Mononuclear cell (primary cell): ENCODE data around the gene CD1D. TPM values are rescaled to one million over a fixed set of nuclear protein-coding genes. Genes with fewer than 3 reads are reported as not detected.

Source experiments
- H3K27me3 ChIP-seq: 2 replicates; pipeline ENCODE4 v1.6.0; 2011; ENCODE audit warnings: low read length, control low read depth; ENCODE audit not compliant: insufficient read depth
- H3K4me1 ChIP-seq: 2 replicates; pipeline ENCODE4 v1.5.1; 2011; ENCODE audit warnings: mild to moderate bottlenecking, low read length, control low read depth; ENCODE audit not compliant: insufficient read depth
- H3K4me3 ChIP-seq: 2 replicates; pipeline ENCODE4 v1.5.1; 2011; ENCODE audit warnings: mild to moderate bottlenecking, low read length, moderate library complexity
- H3K9me3 ChIP-seq: 2 replicates; pipeline ENCODE4 v1.5.1; 2011; ENCODE audit warnings: low read depth, mild to moderate bottlenecking, control low read depth, low read length
- total RNA-seq: library from RNA; depleted of rRNA; stranded (reverse); fragments of >200 nt; gene quantifications from one replicate; pipeline ENCODE4 v1.2.3, GENCODE V29; 2012

Gene CD1D
- 13.9 TPM for total RNA-seq

- Histone ChIP-seq H3K4me1 (peaks cover 87% of the 10 kb centered on the region), H3K4me3 (peak within 1 kb of the TSS; percentile 48), H3K27me3 (no peaks in the 10 kb centered on the region), H3K9me3 (no peaks in the 10 kb centered on the region)
Observed at GRCh38 chr1:158180741-158181576, at the start of gene CD1D. CD1D (plus strand) TSS chr1:158180895; CDS start chr1:158181102, 207 bp downstream.

- Histone ChIP-seq H3K4me1 (no peaks in the 10 kb centered on the region), H3K9me3 (no peaks in the 10 kb centered on the region), H3K4me3 (no peak overlapping the region), H3K27me3 (no peaks in the 10 kb centered on the region)
Observed at GRCh38 chr1:158131217-158131616, 49.5 kb upstream of the CD1D start.

GRCh38 chr1:158140764-158141192 lies 39.9 kb upstream of the CD1D start:
- Histone ChIP-seq H3K4me1 (no peaks in the 10 kb centered on the region), H3K27me3 (no peaks in the 10 kb centered on the region), H3K9me3 (no peaks in the 10 kb centered on the region), H3K4me3 (no peak overlapping the region)

- Histone ChIP-seq H3K4me3 (no peak overlapping the region), H3K27me3 (no peaks in the 10 kb centered on the region), H3K4me1 (peaks cover 30% of the 10 kb centered on the region), H3K9me3 (no peaks in the 10 kb centered on the region)
Observed at GRCh38 chr1:158145173-158145719, 35.4 kb upstream of the CD1D start.

- H3K4me1 ChIP-seq = peaks cover 38% of the 10 kb centered on the region
Observed at GRCh38 chr1:158146165-158146564, 34.5 kb upstream of the CD1D start.

GRCh38 chr1:158146739-158147138 lies 34.0 kb upstream of the CD1D start:
- H3K9me3 ChIP-seq = no peaks in the 10 kb centered on the region
- H3K4me1 ChIP-seq = peaks cover 44% of the 10 kb centered on the region
- no peaks in the 10 kb centered on the region for H3K27me3 ChIP-seq
- no peak overlapping the region for H3K4me3 ChIP-seq

More at GRCh38 chr1:158146165-158146564, 34.5 kb upstream of the CD1D start:
- H3K9me3 ChIP-seq = no peaks in the 10 kb centered on the region
- no peak overlapping the region for H3K4me3 ChIP-seq
- H3K27me3 ChIP-seq = no peaks in the 10 kb centered on the region

GRCh38 chr1:158147401-158147800 lies 33.3 kb upstream of the CD1D start:
- Histone ChIP-seq H3K4me3 (no peak overlapping the region), H3K27me3 (no peaks in the 10 kb centered on the region), H3K9me3 (no peaks in the 10 kb centered on the region), H3K4me1 (peaks cover 49% of the 10 kb centered on the region)

- Histone ChIP-seq H3K27me3 (no peaks in the 10 kb centered on the region), H3K4me3 (no peak overlapping the region), H3K9me3 (no peaks in the 10 kb centered on the region), H3K4me1 (peaks cover 51% of the 10 kb centered on the region)
Observed at GRCh38 chr1:158147869-158148268, 32.8 kb upstream of the CD1D start.

GRCh38 chr1:158148468-158148867 lies 32.2 kb upstream of the CD1D start:
- Histone ChIP-seq H3K27me3 (no peaks in the 10 kb centered on the region), H3K4me1 (peaks cover 57% of the 10 kb centered on the region), H3K4me3 (no peak overlapping the region), H3K9me3 (no peaks in the 10 kb centered on the region)

GRCh38 chr1:158149175-158149574 lies 31.5 kb upstream of the CD1D start:
- Histone ChIP-seq H3K27me3 (no peaks in the 10 kb centered on the region), H3K9me3 (no peaks in the 10 kb centered on the region), H3K4me3 (peak overlapping the region; percentile 47), H3K4me1 (peaks cover 64% of the 10 kb centered on the region)

GRCh38 chr1:158149577-158150269 lies 31.0 kb upstream of the CD1D start:
- Histone ChIP-seq H3K9me3 (no peaks in the 10 kb centered on the region), H3K4me3 (peak overlapping the region; percentile 47), H3K4me1 (peaks cover 69% of the 10 kb centered on the region), H3K27me3 (no peaks in the 10 kb centered on the region)

- H3K4me3 ChIP-seq = no peak overlapping the region
- no peaks in the 10 kb centered on the region for H3K27me3 ChIP-seq
- H3K4me1 ChIP-seq = peaks cover 74% of the 10 kb centered on the region
- H3K9me3 ChIP-seq = no peaks in the 10 kb centered on the region
Observed at GRCh38 chr1:158150523-158150922, 30.2 kb upstream of the CD1D start.

GRCh38 chr1:158153179-158153578 lies 27.5 kb upstream of the CD1D start:
- H3K27me3 ChIP-seq = no peaks in the 10 kb centered on the region
- H3K4me3 ChIP-seq = no peak overlapping the region

GRCh38 chr1:158153746-158154444 lies 26.8 kb upstream of the CD1D start:
- Histone ChIP-seq H3K27me3 (no peaks in the 10 kb centered on the region), H3K4me3 (no peak overlapping the region), H3K9me3 (no peaks in the 10 kb centered on the region), H3K4me1 (peaks cover 54% of the 10 kb centered on the region)

More at GRCh38 chr1:158153179-158153578, 27.5 kb upstream of the CD1D start:
- no peaks in the 10 kb centered on the region for H3K9me3 ChIP-seq
- H3K4me1 ChIP-seq = peaks cover 62% of the 10 kb centered on the region

- no peaks in the 10 kb centered on the region for H3K9me3 ChIP-seq
- H3K4me3 ChIP-seq = no peak overlapping the region
- peaks cover 49% of the 10 kb centered on the region for H3K4me1 ChIP-seq
- no peaks in the 10 kb centered on the region for H3K27me3 ChIP-seq
Observed at GRCh38 chr1:158154501-158154900, 26.2 kb upstream of the CD1D start.
